Measurements from ENCODE around the gene COL25A1.

COL25A1 gene

GRCh38 chr4:109211671-109212070, 90.8 kb downstream of the COL25A1 start:
- DNase-seq, result no peak

- no peak for DNase-seq
These were observed 92.8 kb downstream of the COL25A1 start for GRCh38 chr4:109209647-109210046.

- no peak for DNase-seq
These were observed 94.6 kb downstream of the COL25A1 start for GRCh38 chr4:109207898-109208297.

- DNase-seq, result no peak
These were observed 95.4 kb downstream of the COL25A1 start for GRCh38 chr4:109207061-109207460.

GRCh38 chr4:109206620-109207019, 95.8 kb downstream of the COL25A1 start:
- no peak for DNase-seq

GRCh38 chr4:109205186-109205585, 97.3 kb downstream of the COL25A1 start:
- no peak for DNase-seq

GRCh38 chr4:109199585-109199984, 102.9 kb downstream of the COL25A1 start:
- no peak for DNase-seq

GRCh38 chr4:109195646-109196045, 106.8 kb downstream of the COL25A1 start:
- no peak for DNase-seq

- no peak for DNase-seq
These were observed 111.2 kb downstream of the COL25A1 start for GRCh38 chr4:109191216-109191615.

GRCh38 chr4:109186458-109186945, 116.0 kb downstream of the COL25A1 start:
- no peak for DNase-seq

- no peak for DNase-seq
These were observed 116.5 kb downstream of the COL25A1 start for GRCh38 chr4:109185951-109186350.

- no peak for DNase-seq
These were observed 116.9 kb downstream of the COL25A1 start for GRCh38 chr4:109185548-109185947.

- no peak for DNase-seq
These were observed 117.9 kb downstream of the COL25A1 start for GRCh38 chr4:109184491-109184961.

- DNase-seq, result no peak
These were observed 118.4 kb downstream of the COL25A1 start for GRCh38 chr4:109183931-109184490.

- no peak for DNase-seq
These were observed 119.8 kb downstream of the COL25A1 start for GRCh38 chr4:109182696-109183095.

- no peak for DNase-seq
These were observed 123.4 kb downstream of the COL25A1 start for GRCh38 chr4:109179061-109179460.

- no peak for DNase-seq
These were observed 125.2 kb downstream of the COL25A1 start for GRCh38 chr4:109177096-109177810.

- no peak for DNase-seq
These were observed 128.1 kb downstream of the COL25A1 start for GRCh38 chr4:109174224-109174953.

- no peak for DNase-seq
These were observed 130.2 kb downstream of the COL25A1 start for GRCh38 chr4:109172301-109172700.

- no peak for DNase-seq
These were observed 131.4 kb downstream of the COL25A1 start for GRCh38 chr4:109171070-109171469.

GRCh38 chr4:109169170-109169569, 133.3 kb downstream of the COL25A1 start:
- DNase-seq, result no peak

GRCh38 chr4:109166586-109166985, 135.9 kb downstream of the COL25A1 start:
- no peak for DNase-seq

GRCh38 chr4:109166126-109166525, 136.3 kb downstream of the COL25A1 start:
- no peak for DNase-seq

GRCh38 chr4:109164011-109164410, 138.4 kb downstream of the COL25A1 start:
- no peak for DNase-seq
